Caco-2 (cell line): Measurements from ENCODE around the gene DENND1B. TPM values are rescaled to one million over a fixed set of nuclear protein-coding genes. Genes with fewer than 3 reads are reported as not detected.

ENCODE experiments used
- BruUV-seq: library from RNA; stranded (reverse); fragments of 400-500 nt; replicated peaks from 2 replicates; lab custom pipeline; 2021; lab: Mats Ljungman, UMichigan
- CTCF ChIA-PET: fragments of 300-600 bp; sonication (Branson Sonifier 250); formaldehyde crosslinking; loops from one replicate; lab custom pipeline; 2022; ENCODE audit warnings: antibody characterized with exemption; lab: Charles Lee
- POLR2A ChIA-PET: fragments of 300-600 bp; sonication (Branson Sonifier 250); formaldehyde crosslinking; loops from one replicate; lab custom pipeline; 2022; ENCODE audit warnings: antibody characterized with exemption; lab: Charles Lee
- DNase-seq, 2 experiments: peaks; one replicate each; pipeline versions ENCODE4 v3.0.0 to v3.0.0-alpha.2; 2020 to 2022
- H3K27me3 ChIP-seq: replicated peaks from 2 replicates; pipeline ENCODE4 v1.6.0; 2011; ENCODE audit warnings: low read length; ENCODE audit not compliant: control insufficient read depth, insufficient read depth
- H3K36me3 ChIP-seq: 2 replicates; pipeline ENCODE4 v1.5.1; 2011; ENCODE audit warnings: low read length; ENCODE audit not compliant: control insufficient read depth, insufficient read depth
- H3K4me1 ChIP-seq: fragments of 250-450 bp; sonication (Bioruptor Pico); 2 replicates; pipeline ENCODE4 v1.5.1; 2020; ENCODE audit warnings: mild to moderate bottlenecking
- H3K4me3 ChIP-seq: 2 replicates; pipeline ENCODE4 v1.5.1; 2011; ENCODE audit warnings: low read depth, mild to moderate bottlenecking, control low read depth, low read length
- H3K9me3 ChIP-seq: fragments of 250-450 bp; sonication (Bioruptor Pico); 2 replicates; pipeline ENCODE4 v1.5.1; 2020; ENCODE audit warnings: mild to moderate bottlenecking, moderate library complexity
- H3K27ac Mint-ChIP-seq: one replicate; pipeline ENCODE4 v1.8.0; 2022; ENCODE audit warnings: mixed read lengths; ENCODE audit not compliant: unreplicated experiment
- H3K27me3 Mint-ChIP-seq: one replicate; pipeline ENCODE4 v1.8.0; 2022; ENCODE audit warnings: mixed read lengths; ENCODE audit not compliant: insufficient read depth, unreplicated experiment
- H3K36me3 Mint-ChIP-seq: one replicate; pipeline ENCODE4 v1.8.0; 2022; ENCODE audit warnings: mild to moderate bottlenecking, mixed read lengths; ENCODE audit not compliant: insufficient read depth, unreplicated experiment
- H3K4me1 Mint-ChIP-seq: one replicate; pipeline ENCODE4 v1.8.0; 2022; ENCODE audit warnings: low read depth, mixed read lengths; ENCODE audit not compliant: unreplicated experiment
- H3K4me3 Mint-ChIP-seq: one replicate; pipeline ENCODE4 v1.8.0; 2022; ENCODE audit warnings: mild to moderate bottlenecking, moderate library complexity, mixed read lengths; ENCODE audit not compliant: unreplicated experiment
- H3K9me3 Mint-ChIP-seq: one replicate; pipeline ENCODE4 v1.8.0; 2022; ENCODE audit warnings: mixed read lengths; ENCODE audit not compliant: unreplicated experiment
- intact Hi-C: fragments of 100-400 bp; cut with micrococcal nuclease; formaldehyde crosslinking; loops from one replicate; pipeline ENCODE4 v1.10.0; 2022; ENCODE audit not compliant: unreplicated experiment
- total RNA-seq: library from RNA; stranded (reverse); gene quantifications from 2 replicates; pipeline ENCODE4 v1.2.3, GENCODE V29; 2022
- TF ChIP-seq, protein P1 (sequence below), 2 experiments: fragments of 200-600 bp in 1 of 2; IDR thresholded peaks; 1 replicate in 1 of 2; 2 replicates in 1 of 2; pipeline versions ENCODE4 v1.5.1 to v1.8.0; 2011 to 2022; ENCODE audit warnings: antibody characterized with exemption in 1 of 2, control low read depth in 1 of 2, inconsistent platforms in 1 of 2, low read depth in 1 of 2, low read length in 1 of 2, mild to moderate bottlenecking in 1 of 2, moderate library complexity in 1 of 2; ENCODE audit not compliant: insufficient read depth in 1 of 2, severe bottlenecking in 1 of 2, unreplicated experiment in 1 of 2

Gene DENND1B
- total RNA-seq, 1 experiment from 2014 or later = 9.6 TPM

DNA sequence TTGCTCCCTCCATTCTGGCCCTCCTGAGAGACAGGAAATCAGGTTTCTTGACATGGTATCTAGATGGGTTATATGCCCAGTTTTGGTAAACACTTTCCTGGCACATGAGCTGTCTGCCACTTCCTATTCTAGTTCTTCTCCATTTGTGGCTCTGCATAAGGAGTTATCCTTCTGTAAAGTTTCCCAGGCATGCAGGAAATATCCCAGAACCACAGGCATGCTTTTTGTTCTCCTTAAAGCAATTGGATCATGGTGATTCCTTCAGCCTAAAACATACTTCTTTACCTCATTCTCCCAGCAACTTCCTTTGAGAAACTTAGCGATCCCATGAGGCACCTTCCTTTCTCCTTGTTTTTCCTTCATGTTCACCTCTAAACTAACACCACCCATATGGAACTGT lies 307.4 kb downstream of the DENND1B start:
- Mint-ChIP-seq H3K4me3 (no peak overlapping the region), H3K27me3 (peaks cover 6% of the 10 kb centered on the region), H3K36me3 (no peaks in the 10 kb centered on the region), H3K27ac (no peak overlapping the region), H3K9me3 (no peaks in the 10 kb centered on the region), H3K4me1 (no peaks in the 10 kb centered on the region)
- intact Hi-C loops = no loop called here
- no peaks in the 10 kb centered on the region for H3K36me3 ChIP-seq
- no peaks in the 10 kb centered on the region for H3K27me3 ChIP-seq
- ChIA-PET CTCF (no interaction called here), POLR2A (no interaction called here)
- no peak for DNase-seq
- no peak overlapping the region for H3K4me3 ChIP-seq
- H3K4me1 ChIP-seq = no peaks in the 10 kb centered on the region
- no peaks in the 10 kb centered on the region for H3K9me3 ChIP-seq
- TF ChIP-seq, protein P1, sequence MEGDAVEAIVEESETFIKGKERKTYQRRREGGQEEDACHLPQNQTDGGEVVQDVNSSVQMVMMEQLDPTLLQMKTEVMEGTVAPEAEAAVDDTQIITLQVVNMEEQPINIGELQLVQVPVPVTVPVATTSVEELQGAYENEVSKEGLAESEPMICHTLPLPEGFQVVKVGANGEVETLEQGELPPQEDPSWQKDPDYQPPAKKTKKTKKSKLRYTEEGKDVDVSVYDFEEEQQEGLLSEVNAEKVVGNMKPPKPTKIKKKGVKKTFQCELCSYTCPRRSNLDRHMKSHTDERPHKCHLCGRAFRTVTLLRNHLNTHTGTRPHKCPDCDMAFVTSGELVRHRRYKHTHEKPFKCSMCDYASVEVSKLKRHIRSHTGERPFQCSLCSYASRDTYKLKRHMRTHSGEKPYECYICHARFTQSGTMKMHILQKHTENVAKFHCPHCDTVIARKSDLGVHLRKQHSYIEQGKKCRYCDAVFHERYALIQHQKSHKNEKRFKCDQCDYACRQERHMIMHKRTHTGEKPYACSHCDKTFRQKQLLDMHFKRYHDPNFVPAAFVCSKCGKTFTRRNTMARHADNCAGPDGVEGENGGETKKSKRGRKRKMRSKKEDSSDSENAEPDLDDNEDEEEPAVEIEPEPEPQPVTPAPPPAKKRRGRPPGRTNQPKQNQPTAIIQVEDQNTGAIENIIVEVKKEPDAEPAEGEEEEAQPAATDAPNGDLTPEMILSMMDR (IDR thresholded peaks at IDR 0.05; ENCODE audit: insufficient read depth in 1 of 2, low read depth in 1 of 2, low read length in 1 of 2, severe bottlenecking in 1 of 2, unreplicated experiment in 1 of 2) = no peak
- no TSS peak for BruUV-seq

DNA sequence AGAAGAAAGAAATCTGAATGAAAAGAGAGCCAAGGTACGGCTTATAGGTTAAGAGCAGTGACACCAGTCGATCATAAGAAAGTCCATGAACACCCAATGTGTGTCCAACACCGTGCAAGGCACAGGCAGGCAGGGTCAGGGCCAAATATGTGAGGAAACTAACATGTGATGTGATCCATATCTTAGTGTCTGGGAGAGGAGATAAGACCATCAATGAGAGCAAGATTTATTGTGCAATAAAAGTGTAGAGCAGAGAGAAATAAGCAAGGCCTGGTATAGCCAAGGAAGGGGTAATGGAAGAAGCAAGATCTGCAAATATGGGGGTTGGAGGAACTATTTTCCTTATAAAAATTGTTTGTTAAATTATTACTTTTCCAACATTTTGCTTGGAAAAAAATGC lies 308.5 kb downstream of the DENND1B start:
- BruUV-seq = no TSS peak

DNA sequence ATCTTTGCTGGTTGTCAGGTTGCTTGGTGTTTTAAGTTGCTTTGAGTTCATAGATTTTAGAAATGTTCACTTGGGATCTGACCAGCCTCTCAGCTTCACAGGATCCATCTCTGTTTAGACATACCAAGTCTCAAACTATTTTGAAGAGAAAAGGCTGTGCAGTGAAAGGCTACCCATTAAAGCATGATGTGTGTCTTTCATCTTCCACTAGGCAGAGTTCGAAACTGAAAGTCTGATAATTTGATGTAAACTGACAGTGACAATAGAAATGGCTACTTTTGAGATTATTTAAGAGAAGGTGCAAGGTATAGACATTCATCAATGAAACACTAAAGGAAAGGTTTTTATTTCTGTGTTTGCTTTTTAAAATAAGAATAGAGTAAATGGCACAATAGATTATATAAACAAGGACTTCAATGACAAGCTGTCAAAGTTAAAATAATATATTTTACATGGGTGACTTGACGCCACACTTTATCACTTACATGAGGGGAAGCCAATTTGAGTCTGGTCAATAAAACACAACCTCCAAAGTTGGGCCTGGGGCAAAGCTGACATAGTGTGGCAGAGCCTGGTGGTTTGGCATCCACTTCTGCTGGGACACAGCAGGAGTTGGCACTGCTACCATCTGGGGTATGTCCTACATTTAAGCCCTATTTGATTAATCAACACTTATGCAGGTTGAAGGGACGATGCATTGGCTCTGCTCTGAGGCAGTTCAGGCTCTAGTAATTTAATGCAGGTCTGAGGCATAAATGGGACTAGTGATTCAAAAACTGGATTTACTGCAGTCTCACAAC lies 309.6 kb downstream of the DENND1B start:
- intact Hi-C loops = no loop called here
- no peak for DNase-seq
- TF ChIP-seq, protein P1 (IDR thresholded peaks at IDR 0.05; ENCODE audit: insufficient read depth in 1 of 2, low read depth in 1 of 2, low read length in 1 of 2, severe bottlenecking in 1 of 2, unreplicated experiment in 1 of 2) = no peak
- Mint-ChIP-seq H3K27ac (no peak overlapping the region), H3K4me3 (no peak overlapping the region), H3K36me3 (no peaks in the 10 kb centered on the region), H3K27me3 (peaks cover 6% of the 10 kb centered on the region), H3K9me3 (no peaks in the 10 kb centered on the region), H3K4me1 (no peaks in the 10 kb centered on the region)
- Histone ChIP-seq H3K9me3 (no peaks in the 10 kb centered on the region), H3K27me3 (no peaks in the 10 kb centered on the region), H3K36me3 (no peaks in the 10 kb centered on the region), H3K4me3 (no peak overlapping the region), H3K4me1 (no peaks in the 10 kb centered on the region)
- no TSS peak for BruUV-seq
- ChIA-PET POLR2A (no interaction called here), CTCF (no interaction called here)

More for the DNA sequence above, 308.5 kb downstream of the DENND1B start:
- Mint-ChIP-seq H3K4me1 (no peaks in the 10 kb centered on the region), H3K27me3 (peaks cover 6% of the 10 kb centered on the region), H3K36me3 (no peaks in the 10 kb centered on the region), H3K4me3 (no peak overlapping the region), H3K27ac (no peak overlapping the region), H3K9me3 (no peaks in the 10 kb centered on the region)
- intact Hi-C loops = no loop called here
- Histone ChIP-seq H3K9me3 (no peaks in the 10 kb centered on the region), H3K36me3 (no peaks in the 10 kb centered on the region), H3K4me3 (no peak overlapping the region), H3K27me3 (no peaks in the 10 kb centered on the region), H3K4me1 (no peaks in the 10 kb centered on the region)
- CTCF ChIA-PET = no interaction called here
- POLR2A ChIA-PET = no interaction called here
- TF ChIP-seq, protein P1 (IDR thresholded peaks at IDR 0.05; ENCODE audit: insufficient read depth in 1 of 2, low read depth in 1 of 2, low read length in 1 of 2, severe bottlenecking in 1 of 2, unreplicated experiment in 1 of 2) = no peak
- no peak for DNase-seq
